HG02642 (cell line): ENCODE measurements around the gene ABCF2.

Experiments used
- ATAC-seq: cut with Tn5 transposase; IDR thresholded peaks from one replicate; pipeline ENCODE4 v1.9.1; 2021; ENCODE audit warnings: mild to moderate bottlenecking; ENCODE audit not compliant: unreplicated experiment, poor library complexity

The ABCF2 gene

DNA sequence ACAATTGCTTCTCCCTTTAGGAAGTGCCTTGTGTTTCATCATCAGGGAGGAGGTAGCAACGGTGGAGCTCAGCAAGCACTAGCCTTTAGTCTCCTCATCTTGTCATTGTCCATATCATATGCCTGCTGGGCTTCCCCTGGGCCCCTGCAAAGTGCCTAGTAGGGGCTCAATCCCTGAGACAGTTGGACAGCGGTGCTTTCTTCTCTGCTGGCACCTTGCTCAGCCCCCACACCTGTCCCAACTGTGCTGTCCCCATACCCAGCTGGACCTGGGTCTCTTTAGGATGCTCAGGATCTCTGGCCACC is 16.0 kb upstream of the ABCF2 start:
- ATAC-seq: no peak

DNA sequence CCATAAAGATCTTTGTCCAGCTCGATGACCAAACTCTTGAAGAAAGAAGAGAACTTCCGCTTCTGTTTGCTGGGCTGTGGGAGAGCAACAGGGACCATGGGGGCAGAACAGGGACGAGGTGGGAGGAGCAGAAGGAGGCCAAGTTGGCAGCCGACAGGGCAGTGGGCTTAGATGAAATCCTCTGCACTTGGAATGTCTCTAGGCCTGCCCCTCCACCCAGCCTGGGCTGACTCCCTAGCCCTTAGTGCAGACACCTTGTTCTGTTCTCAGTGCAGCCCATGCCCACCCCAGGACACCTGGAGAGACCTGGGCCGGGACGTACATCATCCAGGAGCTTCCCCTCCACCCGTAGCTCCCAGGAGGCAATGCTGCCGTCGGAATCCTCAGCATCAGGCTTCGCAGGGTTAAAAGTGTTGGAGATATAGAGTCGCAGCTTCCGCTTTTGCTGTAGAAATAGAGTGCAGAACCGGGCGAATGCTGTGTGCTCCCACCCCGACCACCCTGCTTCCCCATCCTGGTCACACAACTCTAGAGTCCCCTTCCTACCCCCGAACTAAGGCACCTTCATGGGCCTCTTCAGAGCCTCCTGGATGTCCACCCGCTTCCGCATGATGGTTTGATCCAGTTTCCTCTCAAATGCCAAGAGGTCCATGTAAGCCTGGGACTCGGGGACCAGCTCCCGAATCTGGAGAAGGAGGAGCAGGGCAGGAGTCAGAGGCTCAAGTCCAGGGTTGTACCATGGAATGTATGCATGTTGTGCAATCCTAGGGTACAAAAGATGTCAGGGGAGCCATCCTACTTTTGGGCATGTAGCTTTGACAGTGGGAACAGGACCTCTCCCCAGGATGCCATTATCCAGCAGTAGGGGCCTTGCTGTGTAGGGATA is 15.4 kb upstream of the ABCF2 start:
- no peak for ATAC-seq

DNA sequence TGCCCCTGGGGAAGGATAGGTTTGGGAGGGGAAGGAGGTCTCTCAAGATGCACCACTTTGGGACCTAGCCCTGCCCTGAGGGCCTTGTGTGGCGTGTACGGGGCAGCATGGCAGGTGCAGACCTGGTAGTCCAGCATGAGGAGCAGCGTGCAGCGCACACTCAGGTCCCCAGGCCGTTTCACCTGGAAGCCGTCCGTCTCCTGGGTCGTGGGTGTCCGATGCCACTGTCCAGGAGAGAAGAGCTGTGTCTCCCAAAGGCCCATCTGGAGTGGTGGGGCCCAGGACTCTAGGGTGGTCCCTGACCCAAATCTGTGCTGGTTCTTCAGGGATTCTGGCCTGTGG is 14.7 kb upstream of the ABCF2 start:
- no peak for ATAC-seq

DNA sequence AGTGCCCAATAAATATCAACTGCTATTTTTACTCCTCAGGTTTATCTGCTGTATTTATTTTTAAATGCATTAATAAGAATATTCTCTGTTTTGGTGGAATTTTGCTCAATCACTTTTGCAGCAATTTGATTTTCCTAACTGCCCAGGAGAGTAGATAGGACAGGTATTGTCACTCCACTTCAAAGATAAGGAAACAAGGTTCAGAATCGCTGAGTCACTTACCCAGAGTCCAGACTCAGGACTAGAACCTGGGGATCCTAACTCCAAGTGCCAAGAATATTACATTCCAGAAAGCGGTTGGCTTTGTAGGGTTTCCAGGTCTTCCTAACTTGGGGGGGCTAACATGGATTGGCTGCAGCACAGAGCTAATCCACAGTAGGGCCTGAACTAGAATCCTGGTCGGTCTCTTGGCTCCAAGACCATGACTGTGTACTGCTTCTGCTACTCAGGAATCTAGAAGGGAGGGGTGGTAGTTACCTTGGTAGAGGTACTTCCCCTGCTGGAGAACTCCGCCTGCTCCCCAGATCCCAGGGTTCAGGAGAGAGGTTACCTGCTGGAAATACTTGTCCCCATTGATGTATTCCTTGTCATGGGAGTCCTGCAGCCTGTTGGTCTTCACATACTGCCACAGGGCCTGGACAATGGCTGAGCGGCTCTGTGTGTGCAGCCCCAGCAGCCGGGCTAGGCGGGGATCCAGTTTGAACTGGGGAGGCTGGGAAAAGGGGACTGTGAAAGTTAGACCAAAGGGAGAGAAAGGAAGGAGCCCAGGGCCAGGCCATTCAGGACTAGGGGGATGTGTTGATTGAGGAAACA is 14.1 kb upstream of the ABCF2 start:
- no peak for ATAC-seq

- ATAC-seq: no peak
Observed at GRCh38 chr7:151240536-151240935, 13.5 kb upstream of the ABCF2 start.

GRCh38 chr7:151239837-151240459 is 12.9 kb upstream of the ABCF2 start:
- ATAC-seq: no peak

GRCh38 chr7:151238924-151239836 is 12.2 kb upstream of the ABCF2 start:
- ATAC-seq: no peak

DNA sequence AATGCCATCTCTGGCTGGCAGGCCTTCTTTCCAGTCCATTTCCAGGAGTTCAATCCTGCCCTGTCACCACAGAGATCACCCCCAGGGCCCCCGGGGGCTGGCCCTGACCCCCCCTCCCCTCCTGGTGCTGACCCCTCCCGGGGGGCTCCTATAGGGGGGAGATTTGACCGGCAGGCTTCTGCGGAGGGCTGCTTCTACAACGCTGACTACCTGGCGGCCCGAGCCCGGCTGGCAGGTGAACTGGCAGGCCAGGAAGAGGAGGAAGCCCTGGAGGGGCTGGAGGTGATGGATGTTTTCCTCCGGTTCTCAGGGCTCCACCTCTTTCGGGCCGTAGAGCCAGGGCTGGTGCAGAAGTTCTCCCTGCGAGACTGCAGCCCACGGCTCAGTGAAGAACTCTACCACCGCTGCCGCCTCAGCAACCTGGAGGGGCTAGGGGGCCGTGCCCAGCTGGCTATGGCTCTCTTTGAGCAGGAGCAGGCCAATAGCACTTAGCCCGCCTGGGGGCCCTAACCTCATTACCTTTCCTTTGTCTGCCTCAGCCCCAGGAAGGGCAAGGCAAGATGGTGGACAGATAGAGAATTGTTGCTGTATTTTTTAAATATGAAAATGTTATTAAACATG is 11.3 kb upstream of the ABCF2 start:
- ATAC-seq: no peak

- no peak for ATAC-seq
Observed at GRCh38 chr7:151237244-151238189, 10.5 kb upstream of the ABCF2 start.

GRCh38 chr7:151236406-151236805 is 9.4 kb upstream of the ABCF2 start:
- ATAC-seq: no peak

GRCh38 chr7:151235091-151235787 is 8.2 kb upstream of the ABCF2 start:
- ATAC-seq: no peak

DNA sequence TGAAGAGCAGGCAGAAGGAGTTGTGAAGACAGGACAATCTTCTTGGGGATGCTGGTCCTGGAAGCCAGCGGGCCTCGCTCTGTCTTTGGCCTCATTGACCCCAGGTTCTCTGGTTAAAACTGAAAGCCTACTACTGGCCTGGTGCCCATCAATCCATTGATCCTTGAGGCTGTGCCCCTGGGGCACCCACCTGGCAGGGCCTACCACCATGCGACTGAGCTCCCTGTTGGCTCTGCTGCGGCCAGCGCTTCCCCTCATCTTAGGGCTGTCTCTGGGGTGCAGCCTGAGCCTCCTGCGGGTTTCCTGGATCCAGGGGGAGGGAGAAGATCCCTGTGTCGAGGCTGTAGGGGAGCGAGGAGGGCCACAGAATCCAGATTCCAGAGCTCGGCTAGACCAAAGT is 6.8 kb upstream of the ABCF2 start:
- ATAC-seq: no peak

DNA sequence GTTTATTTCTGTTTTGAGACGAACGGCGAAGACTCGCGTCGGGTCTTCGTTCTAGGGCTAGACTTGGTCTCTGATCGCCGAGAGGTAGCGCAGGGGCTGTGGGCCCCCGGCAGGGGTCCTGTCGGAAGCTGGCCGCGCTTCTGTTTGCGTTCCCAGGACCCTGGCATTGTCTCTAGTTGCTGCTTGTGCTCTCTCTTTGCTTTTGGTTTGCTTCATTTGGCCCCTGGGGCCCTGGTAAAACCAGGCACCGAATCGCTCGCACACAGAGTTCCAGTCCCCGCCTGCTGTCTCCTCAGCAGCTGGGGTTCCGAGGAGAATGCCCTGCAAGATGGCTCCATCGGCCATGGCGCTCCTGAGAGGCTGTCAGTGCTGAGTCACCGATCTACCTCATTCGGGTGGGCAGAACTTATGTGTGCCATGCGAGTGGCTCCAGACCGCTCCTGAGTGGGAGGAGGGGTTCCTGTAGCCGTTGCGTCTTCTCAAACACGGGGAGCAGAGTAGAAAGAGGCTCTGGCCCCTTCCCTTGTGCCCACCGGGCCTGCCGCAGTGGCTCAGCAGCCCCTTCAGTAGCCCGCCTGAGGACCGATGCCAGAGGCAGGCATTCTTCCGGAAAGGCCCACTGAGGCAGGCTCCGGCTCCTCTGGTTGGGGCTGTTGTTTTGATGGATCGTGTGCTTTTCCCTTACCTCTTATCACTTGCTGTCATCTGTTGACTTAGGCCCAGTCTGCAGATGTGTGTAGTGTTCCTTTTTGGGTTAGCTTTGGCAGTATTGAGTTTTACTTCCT is 6.1 kb upstream of the ABCF2 start:
- ATAC-seq: peak; percentile 39

DNA sequence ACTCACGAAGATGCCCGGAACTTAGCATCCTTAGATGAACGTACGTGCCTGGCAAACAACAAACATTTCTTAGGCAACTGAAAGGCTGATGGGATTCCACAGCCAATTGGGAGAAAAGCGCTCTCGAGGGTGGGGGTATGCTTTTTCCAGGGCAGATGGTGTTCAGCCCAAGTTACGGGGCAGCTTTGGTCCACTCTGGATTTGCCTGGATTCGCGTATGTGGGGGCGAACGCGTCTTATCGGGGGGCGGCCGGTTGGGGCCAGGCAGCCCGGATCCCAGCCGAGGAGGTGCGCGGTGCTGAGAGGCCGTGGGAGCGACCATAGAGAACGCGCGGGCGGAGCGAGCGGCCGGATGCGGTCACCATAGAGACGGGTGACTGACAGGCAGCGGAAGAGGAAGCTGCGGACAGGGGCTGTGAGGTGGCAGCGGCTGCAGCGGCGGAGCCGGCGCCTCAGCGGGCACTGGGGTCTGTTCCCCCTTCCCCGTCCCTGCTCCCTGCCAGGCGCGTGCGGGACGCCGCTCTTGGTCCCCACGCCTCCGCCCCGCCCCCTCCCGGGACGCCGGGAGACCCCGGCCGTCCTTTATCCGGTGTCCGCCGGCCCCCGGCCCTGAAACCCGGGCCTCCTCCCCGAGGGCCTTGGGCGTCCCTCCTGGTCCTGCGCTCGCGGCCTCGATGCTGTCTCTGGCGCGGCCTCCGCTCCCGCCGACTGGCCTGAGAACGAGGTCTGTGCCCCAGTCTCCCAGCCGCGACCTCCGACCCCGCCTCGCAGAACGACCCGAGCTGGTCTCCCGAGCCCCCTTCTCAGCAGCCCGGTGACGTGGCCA is 5.3 kb upstream of the ABCF2 start, which contains the start of gene CHPF2:
TSS of gene CHPF2 (plus strand) at position 393 of the 826 bp plus-strand sequence. CDS start 1,529 bp downstream, outside the sequence.
- peak; percentile 98 for ATAC-seq

GRCh38 chr7:151231080-151231479 is 4.1 kb upstream of the ABCF2 start:
- ATAC-seq: no peak

GRCh38 chr7:151229249-151229648 is 2.2 kb upstream of the ABCF2 start:
- ATAC-seq: no peak
